IPS-11a (cell line): ENCODE results near the gene KCP.
"Not testable (repeated sequence)": the region's sequence is repeated elsewhere in the genome, so short reads cannot be mapped to it uniquely, and the experiment has no call there.

Source experiments
- H3K4me3 ChIP-seq: one replicate; pipeline ENCODE4 v1.5.1; 2013; ENCODE audit warnings: low read depth, low read length, control low read depth

The KCP gene

GRCh38 chr7:128910569-128910945 is at the start of gene KCP:
Gene KCP, minus strand, starts transcription at chr7:128910709. Its CDS starts 33 bp downstream, at chr7:128910676.
- H3K4me3 ChIP-seq = peak within 1 kb of the TSS; percentile 44

DNA sequence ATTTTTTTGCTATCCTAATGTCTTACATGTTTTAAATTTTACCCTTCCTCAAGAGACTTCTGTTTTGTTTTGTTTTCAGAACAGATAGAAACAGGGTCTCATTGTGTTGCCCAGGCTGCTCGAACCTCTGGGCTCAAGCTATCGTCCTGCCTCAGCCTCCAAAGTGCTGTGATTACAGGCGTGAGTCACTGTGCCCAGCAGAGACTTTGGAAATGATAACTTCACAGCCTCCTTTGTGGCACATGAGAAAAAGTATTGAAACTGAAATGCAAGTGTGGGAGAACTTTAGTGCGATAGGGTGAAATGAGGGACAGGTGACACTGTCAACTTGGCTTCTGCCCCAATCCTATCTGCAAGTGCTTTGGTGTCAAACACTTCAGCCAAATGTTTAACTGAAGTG is 48.8 kb upstream of the KCP start:
- no peak overlapping the region for H3K4me3 ChIP-seq

- no peak overlapping the region for H3K4me3 ChIP-seq
These were observed 45.5 kb upstream of the KCP start for GRCh38 chr7:128955981-128956380.

- H3K4me3 ChIP-seq = no peak overlapping the region
These were observed 44.6 kb upstream of the KCP start for GRCh38 chr7:128954830-128955802.

GRCh38 chr7:128954150-128954549 is 43.6 kb upstream of the KCP start:
- H3K4me3 ChIP-seq = no peak overlapping the region

- no peak overlapping the region for H3K4me3 ChIP-seq
These were observed 40.8 kb upstream of the KCP start for GRCh38 chr7:128951296-128951695.

DNA sequence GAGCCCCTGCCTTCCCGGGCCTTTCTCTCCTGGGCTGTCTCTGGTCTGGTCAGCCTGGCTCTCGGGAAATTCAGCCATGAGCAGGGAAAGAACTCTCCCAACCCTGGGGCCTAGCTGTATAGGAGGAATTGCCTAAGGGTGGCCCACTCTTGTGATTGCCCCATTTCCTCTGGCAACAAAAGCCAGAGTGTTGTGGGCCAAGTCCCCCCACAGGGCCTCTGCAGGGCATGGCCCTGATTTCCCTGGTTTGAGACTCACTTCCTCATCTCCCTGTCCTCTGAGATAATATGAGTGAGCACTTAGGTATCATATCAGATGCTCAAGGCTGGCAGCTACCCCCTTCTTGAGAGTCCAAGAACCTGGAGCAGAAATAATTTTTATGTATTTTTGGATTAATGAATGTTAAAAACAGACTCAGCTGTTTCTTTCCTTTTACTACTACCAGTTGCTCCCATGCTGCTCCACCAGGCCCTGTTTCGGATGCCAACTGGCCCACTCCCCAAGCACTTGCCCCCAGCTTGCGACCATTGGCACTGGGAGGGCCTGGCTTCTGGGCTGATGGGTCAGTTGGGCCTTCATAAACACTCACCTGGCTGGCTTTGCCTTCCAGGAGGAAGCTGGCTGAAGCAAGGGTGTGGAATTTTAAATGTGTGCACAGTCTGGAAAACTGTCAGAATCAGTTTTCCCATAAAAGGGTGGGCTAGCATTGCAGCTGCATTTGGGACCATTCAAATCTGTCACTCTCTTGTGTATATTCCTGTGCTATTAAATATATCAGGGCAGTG is 38.7 kb upstream of the KCP start:
- H3K4me3 ChIP-seq = no peak overlapping the region

DNA sequence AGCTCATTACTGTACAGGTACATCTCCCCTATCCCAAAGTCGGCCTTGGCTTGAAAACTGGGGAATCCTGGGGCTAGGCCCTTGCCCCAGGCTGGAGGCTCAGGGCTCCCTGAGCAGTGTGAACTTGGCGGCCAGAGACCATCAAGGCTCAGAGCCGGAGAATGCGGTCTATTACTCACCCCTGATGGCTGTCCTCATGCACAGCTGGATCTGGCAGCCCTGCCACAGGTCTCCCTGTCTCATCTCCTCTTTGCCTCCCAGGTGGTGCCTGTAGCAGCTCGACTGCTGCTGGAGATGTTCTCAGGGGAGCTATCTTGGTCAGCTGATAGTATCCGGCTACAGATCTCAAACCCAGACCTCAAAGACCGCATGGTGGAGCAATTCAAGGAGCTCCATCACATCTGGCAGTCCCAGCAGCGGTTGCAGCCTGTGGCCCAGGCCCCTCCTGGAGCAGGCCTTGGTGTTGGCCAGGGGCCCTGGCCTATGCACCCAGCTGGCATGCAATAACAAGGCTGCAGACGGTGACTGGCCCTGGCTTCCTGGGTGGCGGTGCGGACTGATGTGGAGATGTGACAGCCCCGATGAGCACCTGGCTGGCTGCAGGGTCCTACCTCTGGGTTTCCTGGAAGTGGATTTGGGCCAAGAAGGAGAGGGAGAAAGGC is 37.9 kb upstream of the KCP start:
- H3K4me3 ChIP-seq = no peak overlapping the region

GRCh38 chr7:128947854-128948253 is 37.3 kb upstream of the KCP start:
- H3K4me3 ChIP-seq = no peak overlapping the region

DNA sequence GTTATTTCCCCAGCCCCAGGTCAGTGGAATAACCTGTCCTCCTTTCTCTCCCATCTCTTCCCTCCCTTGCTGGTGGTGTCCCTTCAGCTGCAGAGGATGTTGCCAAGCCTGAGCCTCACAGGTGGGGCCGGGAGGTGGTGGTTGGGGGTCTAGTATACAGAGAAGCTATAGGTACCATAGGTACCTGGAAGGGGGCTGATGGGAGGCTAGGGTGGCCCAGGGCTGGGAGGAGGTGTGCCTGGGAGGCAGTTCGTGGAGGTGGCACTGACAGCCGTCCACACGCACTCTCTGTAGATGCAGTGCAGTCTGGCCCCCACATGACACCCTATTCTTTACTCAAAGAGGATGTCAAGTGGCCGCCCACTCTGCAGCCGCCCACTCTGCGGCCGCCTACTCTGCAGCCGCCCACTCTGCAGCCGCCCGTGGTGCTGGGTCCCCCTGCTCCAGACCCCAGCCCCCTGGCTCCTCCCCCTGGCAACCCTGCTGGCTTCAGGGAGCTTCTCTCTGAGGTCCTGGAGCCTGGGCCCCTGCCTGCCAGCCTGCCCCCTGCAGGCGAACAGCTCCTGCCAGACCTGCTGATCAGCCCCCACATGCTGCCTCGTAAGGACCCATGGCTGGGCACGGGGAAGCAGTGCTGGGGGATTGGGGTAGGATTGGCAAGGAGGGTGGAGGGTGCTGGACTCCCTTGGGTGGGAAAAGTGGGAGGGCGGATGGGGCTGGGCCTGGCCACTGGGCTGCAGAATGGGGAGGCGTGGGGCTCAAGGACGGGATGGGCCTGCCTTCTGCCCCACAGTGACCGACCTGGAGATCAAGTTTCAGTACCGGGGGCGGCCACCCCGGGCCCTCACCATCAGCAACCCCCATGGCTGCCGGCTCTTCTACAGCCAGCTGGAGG is 36.7 kb upstream of the KCP start:
- no peak overlapping the region for H3K4me3 ChIP-seq

DNA sequence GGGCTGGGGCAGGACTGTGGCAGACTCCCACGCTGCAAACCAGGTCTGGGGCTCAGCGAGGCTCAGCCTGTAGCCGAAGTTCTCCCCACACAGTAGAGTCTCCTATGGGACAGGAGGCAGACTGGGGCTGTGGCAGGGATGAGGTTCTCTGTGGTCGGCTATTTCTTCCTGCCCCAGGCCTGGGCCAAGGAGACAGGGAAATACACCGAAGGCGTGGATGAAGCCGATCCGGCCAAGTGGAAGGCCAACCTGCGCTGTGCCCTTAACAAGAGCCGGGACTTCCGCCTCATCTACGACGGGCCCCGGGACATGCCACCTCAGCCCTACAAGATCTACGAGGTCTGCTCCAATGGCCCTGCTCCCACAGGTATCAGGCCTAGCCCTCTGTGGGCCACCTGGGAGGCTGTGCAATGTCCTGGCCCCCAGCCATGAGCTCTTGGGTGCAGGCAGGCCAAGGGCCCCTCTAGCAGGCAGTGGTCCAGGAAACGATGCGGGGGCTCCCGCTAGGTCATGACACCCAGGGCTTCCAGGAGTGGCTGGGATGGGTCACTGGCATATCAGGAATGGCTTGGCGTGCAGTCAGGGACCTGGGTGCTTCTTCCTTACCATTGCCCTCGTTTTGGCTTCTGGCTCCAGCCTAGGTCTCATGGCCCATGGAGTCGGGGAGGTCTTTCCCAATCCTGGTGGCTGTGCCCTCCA is 35.3 kb upstream of the KCP start:
- H3K4me3 ChIP-seq = no peak overlapping the region

DNA sequence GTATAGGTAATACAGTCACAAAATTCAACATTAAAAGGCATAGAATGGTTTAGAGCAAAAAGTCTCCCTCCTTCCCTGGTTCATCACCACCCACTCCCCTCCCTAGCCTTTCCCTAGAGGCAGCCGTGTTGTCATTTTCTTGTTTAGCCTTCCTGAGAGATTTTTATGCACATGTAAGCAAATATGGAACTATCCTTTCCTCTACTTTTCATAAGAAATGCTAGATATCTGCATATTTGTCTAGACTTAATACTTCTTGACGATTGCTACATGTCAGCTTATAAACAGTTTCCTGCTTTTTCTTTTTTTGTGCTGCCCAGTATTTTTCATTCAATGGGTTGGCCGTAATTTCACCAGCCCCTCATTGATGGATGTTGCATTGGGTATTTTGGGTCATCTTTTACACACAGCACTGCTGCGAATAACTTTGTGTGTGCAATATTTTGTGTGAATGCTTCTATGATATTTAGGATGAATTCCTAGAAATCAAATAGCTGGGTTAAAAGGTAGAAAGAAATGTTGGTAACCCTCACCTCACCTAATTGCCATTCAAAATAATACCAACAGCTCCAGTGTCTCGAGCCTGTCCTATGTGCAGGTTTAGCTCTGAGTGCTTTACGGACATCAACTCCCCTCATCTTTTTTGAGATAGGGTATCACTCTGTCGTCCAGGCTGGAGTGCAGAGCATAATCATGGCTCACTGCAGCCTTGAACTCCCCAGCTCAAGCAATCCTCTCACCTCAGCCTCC is 34.2 kb upstream of the KCP start:
- no peak overlapping the region for H3K4me3 ChIP-seq

- not testable (repeated sequence) for H3K4me3 ChIP-seq
These were observed 32.7 kb upstream of the KCP start for GRCh38 chr7:128943251-128943650.

GRCh38 chr7:128941946-128942526 is 31.5 kb upstream of the KCP start:
- no peak overlapping the region for H3K4me3 ChIP-seq

DNA sequence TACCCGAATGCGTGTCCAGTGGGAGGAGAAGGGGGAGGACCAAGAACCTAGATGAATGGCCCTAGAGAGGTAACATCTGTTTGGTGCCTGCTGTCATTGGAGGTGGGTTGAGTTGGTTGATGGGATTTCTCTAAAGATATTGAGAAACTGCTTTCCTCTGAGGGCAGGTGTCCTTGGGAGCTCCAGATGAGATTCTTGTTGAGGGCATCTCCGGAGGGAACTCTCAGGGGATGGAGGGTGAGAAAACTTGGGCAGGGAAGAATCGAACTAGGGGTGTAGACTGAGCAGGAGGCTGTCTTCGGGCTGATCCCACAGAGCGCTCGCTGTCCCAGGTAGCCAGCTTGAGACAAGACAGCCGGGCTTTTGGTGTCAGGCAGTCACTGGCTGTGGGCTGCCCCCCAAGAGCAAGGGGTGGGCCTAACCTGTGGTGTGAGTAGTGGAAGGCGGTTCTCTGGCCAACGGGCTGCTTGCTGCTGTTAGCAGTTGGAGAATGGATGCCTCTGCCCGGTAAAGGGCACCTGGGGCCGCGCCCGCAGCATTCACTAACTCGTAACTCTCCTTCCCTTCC is 30.9 kb upstream of the KCP start:
- no peak overlapping the region for H3K4me3 ChIP-seq

- H3K4me3 ChIP-seq = no peak overlapping the region
These were observed 30.2 kb upstream of the KCP start for GRCh38 chr7:128940494-128941322.

DNA sequence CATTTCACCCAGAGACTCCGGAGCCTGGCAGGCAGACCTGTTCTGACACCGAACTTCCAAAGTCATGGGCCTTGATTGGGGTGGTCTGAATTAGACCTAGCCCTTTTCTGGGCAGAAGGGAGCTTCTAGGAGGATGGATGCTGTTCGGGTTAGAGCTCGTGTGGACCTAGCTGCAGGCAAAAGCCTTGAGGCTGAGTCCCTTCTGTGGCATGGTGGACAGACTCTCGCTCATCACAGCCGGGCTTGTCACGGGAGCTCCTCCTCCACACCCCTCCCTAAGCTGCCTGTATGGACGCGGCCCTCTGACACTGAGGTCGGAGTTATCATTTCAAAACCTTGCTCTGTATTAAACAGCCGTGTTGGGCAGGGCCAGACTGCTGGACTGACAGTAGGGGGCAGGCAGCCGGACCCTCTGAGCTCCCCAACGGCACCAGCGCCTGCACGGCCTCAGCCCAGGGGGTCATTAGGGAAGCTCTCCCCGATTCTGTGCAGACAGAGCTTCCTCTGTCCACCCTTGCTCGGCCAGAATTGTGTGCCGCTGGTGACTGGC is 29.4 kb upstream of the KCP start:
- H3K4me3 ChIP-seq = no peak overlapping the region
